Activated T-helper 1 cell treated with anti-CD3 and anti-CD28 coated beads, Interleukin-12 subunit alpha, Interleukin-12 subunit beta, Interleukin-2, Interleukin-4 antibody, amounts not matched to agents 30 ng/mL and 10 ng/mL and 1 ng/mL, durations not matched to agents 14 hours and 24 hours and 36 hours (primary cell): ENCODE results near the gene IRF8. TPM values are rescaled to one million over a fixed set of nuclear protein-coding genes. Genes with fewer than 3 reads are reported as not detected.
"Not testable (repeated sequence)": the region's sequence is repeated elsewhere in the genome, so short reads cannot be mapped to it uniquely, and the experiment has no call there.

ENCODE experiments used
- DNase-seq: peaks from one replicate; pipeline ENCODE4 v3.0.0; 2021; ENCODE audit warnings: low spot score
- H3K27ac Mint-ChIP-seq: one replicate; pipeline ENCODE4 v1.8.0; 2021; ENCODE audit warnings: mild to moderate bottlenecking, mixed read lengths
- H3K27me3 Mint-ChIP-seq: one replicate; pipeline ENCODE4 v1.8.0; 2022; ENCODE audit warnings: mild to moderate bottlenecking, moderate library complexity, mixed read lengths; ENCODE audit not compliant: insufficient read depth
- H3K36me3 Mint-ChIP-seq: one replicate; pipeline ENCODE4 v1.8.0; 2021; ENCODE audit warnings: low read depth, mixed read lengths
- H3K4me1 Mint-ChIP-seq: one replicate; pipeline ENCODE4 v1.8.0; 2021; ENCODE audit warnings: low read depth, mixed read lengths
- H3K4me3 Mint-ChIP-seq: one replicate; pipeline ENCODE4 v1.8.0; 2021; ENCODE audit warnings: mild to moderate bottlenecking, moderate library complexity, mixed read lengths
- H3K9me3 Mint-ChIP-seq: one replicate; pipeline ENCODE4 v1.8.0; 2021; ENCODE audit warnings: mixed read lengths
- intact Hi-C: fragments of 100-400 bp; cut with micrococcal nuclease; formaldehyde crosslinking; loops from one replicate; pipeline ENCODE4 v1.15.1; 2024
- total RNA-seq: library from RNA; stranded (reverse); gene quantifications from 2 replicates; pipeline ENCODE4 v1.2.3, GENCODE V29; 2022

The IRF8 gene
- total RNA-seq, 1 donor from 2014 or later = 158 TPM

- Mint-ChIP-seq H3K4me1 (peaks cover 65% of the 10 kb centered on the region), H3K9me3 (no peaks in the 10 kb centered on the region), H3K27ac (no peak overlapping the region), H3K36me3 (peaks cover 6% of the 10 kb centered on the region), H3K4me3 (no peak overlapping the region), H3K27me3 (peaks cover 3% of the 10 kb centered on the region)
- DNase-seq = no peak
- intact Hi-C loops = no loop called here
Measured at GRCh38 chr16:85941863-85942644, 43.1 kb downstream of the IRF8 start.

DNA sequence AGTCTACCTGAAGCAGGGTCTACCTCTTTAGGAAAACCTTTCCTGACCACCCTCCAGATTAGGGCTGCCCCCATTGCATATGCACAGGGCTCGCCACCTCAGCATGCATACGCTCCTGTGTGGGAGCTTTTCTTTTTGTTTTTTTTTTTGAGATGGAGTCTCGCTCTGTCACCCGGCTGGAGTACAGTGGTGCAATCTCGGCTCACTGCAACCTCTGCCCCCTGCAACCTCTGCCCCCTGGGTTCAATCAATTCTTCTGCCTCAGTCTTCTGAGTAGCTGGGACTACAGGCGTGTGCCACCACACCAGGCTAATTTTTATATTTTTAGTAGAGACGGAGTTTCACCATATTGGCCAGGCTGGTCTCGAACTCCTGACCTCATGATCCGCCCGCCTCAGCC, 43.7 kb downstream of the IRF8 start:
- DNase-seq, H3K27ac Mint-ChIP-seq, H3K9me3 Mint-ChIP-seq, H3K27me3 Mint-ChIP-seq, H3K4me3 Mint-ChIP-seq, H3K36me3 Mint-ChIP-seq, intact Hi-C loops: not testable (repeated sequence)
- H3K4me1 Mint-ChIP-seq = peaks cover 67% of the 10 kb centered on the region

DNA sequence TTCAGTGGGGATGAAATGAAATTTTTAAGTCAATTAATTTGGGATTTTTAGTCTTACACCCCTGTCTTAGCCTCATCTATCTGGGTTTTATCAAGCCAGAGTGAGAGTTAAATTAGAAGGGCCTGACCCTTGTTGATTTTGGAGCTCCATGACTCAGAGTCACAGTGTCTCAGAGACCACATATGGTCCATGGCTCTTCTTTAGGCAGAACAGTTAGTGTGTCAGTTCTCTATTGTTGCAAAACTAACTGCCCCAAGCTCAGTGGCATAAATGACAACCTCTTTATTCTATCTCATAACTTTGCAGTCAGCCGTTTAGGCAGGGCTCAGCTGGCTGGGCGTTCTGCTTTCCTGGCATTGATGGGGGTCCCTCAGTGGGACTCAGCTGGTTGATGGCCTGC, 44.7 kb downstream of the IRF8 start:
- intact Hi-C loops = loop anchor here (2.0 kb wide), 1 partner anchor 45 kb away; no protein-coding TSS in a partner anchor
- H3K9me3 Mint-ChIP-seq = no peaks in the 10 kb centered on the region
- H3K4me3 Mint-ChIP-seq = peak overlapping the region; percentile 19
- H3K36me3 Mint-ChIP-seq = peaks cover 4% of the 10 kb centered on the region
- peaks cover 66% of the 10 kb centered on the region for H3K4me1 Mint-ChIP-seq
- no peak for DNase-seq
- H3K27me3 Mint-ChIP-seq = peaks cover 6% of the 10 kb centered on the region
- peak overlapping the region; percentile 36 for H3K27ac Mint-ChIP-seq

- no peak for DNase-seq
- peaks cover 3% of the 10 kb centered on the region for H3K36me3 Mint-ChIP-seq
- H3K4me1 Mint-ChIP-seq = peaks cover 63% of the 10 kb centered on the region
- intact Hi-C loops = loop anchor here (2.0 kb wide), 1 partner anchor 44 kb away; no protein-coding TSS in a partner anchor
- H3K4me3 Mint-ChIP-seq = peak overlapping the region; percentile 50
- peaks cover 6% of the 10 kb centered on the region for H3K27me3 Mint-ChIP-seq
- no peaks in the 10 kb centered on the region for H3K9me3 Mint-ChIP-seq
- peak overlapping the region; percentile 86 for H3K27ac Mint-ChIP-seq
Measured at GRCh38 chr16:85944572-85945423, 45.8 kb downstream of the IRF8 start.

DNA sequence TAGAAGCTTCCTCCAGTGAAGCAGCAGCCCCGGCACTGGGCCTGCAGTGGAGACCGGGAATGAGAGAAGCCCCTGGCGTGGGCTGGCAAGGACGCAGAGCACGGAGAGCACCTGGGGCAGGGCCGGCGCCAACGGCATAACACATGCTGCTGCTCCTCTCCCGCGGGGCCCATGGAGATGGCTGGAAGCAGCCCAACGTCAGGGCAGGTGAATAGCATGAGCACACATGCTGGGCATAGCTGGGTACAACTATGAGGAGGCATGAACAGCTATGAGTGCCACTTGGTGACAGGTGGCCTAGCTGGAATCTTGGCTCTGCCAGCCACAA, 46.4 kb downstream of the IRF8 start:
- DNase-seq = no peak
- Mint-ChIP-seq H3K4me3 (no peak overlapping the region), H3K4me1 (peaks cover 66% of the 10 kb centered on the region), H3K27me3 (peaks cover 8% of the 10 kb centered on the region), H3K36me3 (peaks cover 3% of the 10 kb centered on the region), H3K9me3 (no peaks in the 10 kb centered on the region), H3K27ac (peak overlapping the region; percentile 86)
- intact Hi-C loops = loop anchor here (2.0 kb wide), 1 partner anchor 43 kb away; no protein-coding TSS in a partner anchor

- Mint-ChIP-seq H3K36me3 (peaks cover under 1% of the 10 kb centered on the region), H3K27me3 (peaks cover 12% of the 10 kb centered on the region), H3K27ac (peak overlapping the region; percentile 7), H3K9me3 (no peaks in the 10 kb centered on the region), H3K4me3 (peak overlapping the region; percentile 15), H3K4me1 (peaks cover 66% of the 10 kb centered on the region)
- intact Hi-C loops = loop anchor here (1.0 kb wide), 2 partner anchors 10 to 58 kb away; no protein-coding TSS in a partner anchor
- DNase-seq = no peak
Measured at GRCh38 chr16:85946541-85947124, 47.7 kb downstream of the IRF8 start.

GRCh38 chr16:85947230-85948137, 48.5 kb downstream of the IRF8 start:
- peaks cover 58% of the 10 kb centered on the region for H3K4me1 Mint-ChIP-seq
- no peaks in the 10 kb centered on the region for H3K9me3 Mint-ChIP-seq
- H3K36me3 Mint-ChIP-seq = no peaks in the 10 kb centered on the region
- intact Hi-C loops = loop anchor here (1.0 kb wide), 2 partner anchors 11 to 59 kb away; no protein-coding TSS in a partner anchor
- H3K4me3 Mint-ChIP-seq = peak overlapping the region; percentile 40
- peak; percentile 20 for DNase-seq
- peaks cover 12% of the 10 kb centered on the region for H3K27me3 Mint-ChIP-seq
- peak overlapping the region; percentile 59 for H3K27ac Mint-ChIP-seq

- no peak for DNase-seq
- Mint-ChIP-seq H3K4me1 (peaks cover 58% of the 10 kb centered on the region), H3K9me3 (no peaks in the 10 kb centered on the region), H3K36me3 (no peaks in the 10 kb centered on the region), H3K27me3 (peaks cover 12% of the 10 kb centered on the region), H3K27ac (peak overlapping the region; percentile 59), H3K4me3 (peak overlapping the region; percentile 40)
- intact Hi-C loops = no loop called here
Measured at GRCh38 chr16:85948138-85948509, 49.2 kb downstream of the IRF8 start.

- intact Hi-C loops = no loop called here
Measured at GRCh38 chr16:85948616-85949265, 49.8 kb downstream of the IRF8 start.

DNA sequence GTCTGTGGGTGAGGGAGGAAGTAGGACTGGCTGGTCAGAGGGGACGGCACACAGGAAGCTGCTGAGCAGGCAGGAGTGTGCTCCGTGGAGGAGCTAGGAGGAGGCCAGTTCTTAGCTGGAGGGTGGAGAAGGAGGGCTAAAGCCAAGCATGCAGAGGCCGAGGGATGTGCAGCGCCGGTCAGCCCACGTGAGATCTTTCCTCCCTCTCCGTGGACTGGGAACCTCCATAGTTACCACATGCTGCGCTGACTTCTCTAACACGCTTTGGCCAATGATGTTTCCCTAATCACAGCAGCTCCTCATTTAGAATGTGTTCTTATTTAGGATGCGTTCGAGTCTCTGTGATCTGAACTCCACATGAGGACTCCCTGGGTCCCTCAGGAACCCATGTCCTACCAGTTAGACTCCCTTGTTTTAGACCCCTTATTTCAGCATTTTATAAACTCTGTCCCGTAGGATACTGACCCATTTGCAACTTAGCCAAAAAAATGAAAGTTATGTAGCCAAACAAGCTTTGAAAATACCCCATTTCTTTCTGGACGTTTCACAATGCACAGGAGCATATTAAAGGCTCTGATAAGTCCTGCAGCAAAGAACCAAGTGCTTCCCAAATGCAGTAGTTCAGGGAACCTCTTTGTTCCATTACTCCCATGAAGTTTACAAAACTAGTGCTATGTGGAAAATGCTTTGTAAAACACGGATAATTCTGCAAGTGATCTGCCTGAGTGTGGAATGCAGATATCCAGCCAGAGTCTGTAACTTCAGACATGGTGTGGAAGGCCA, 51.4 kb downstream of the IRF8 start:
- Mint-ChIP-seq H3K27ac (no peak overlapping the region), H3K9me3 (no peaks in the 10 kb centered on the region), H3K4me1 (peaks cover 42% of the 10 kb centered on the region), H3K36me3 (no peaks in the 10 kb centered on the region), H3K4me3 (no peak overlapping the region), H3K27me3 (peaks cover 16% of the 10 kb centered on the region)
- no peak for DNase-seq
- intact Hi-C loops = no loop called here

More at GRCh38 chr16:85948616-85949265, 49.8 kb downstream of the IRF8 start:
- no peaks in the 10 kb centered on the region for H3K36me3 Mint-ChIP-seq
- DNase-seq = no peak
- no peak overlapping the region for H3K4me3 Mint-ChIP-seq
- no peaks in the 10 kb centered on the region for H3K9me3 Mint-ChIP-seq
- H3K27me3 Mint-ChIP-seq = peaks cover 12% of the 10 kb centered on the region
- no peak overlapping the region for H3K27ac Mint-ChIP-seq
- peaks cover 58% of the 10 kb centered on the region for H3K4me1 Mint-ChIP-seq

- no peaks in the 10 kb centered on the region for H3K36me3 Mint-ChIP-seq
- no peak overlapping the region for H3K4me3 Mint-ChIP-seq
- H3K27ac Mint-ChIP-seq = no peak overlapping the region
- no peak for DNase-seq
- intact Hi-C loops = loop anchor here (2.0 kb wide), 1 partner anchor 17 kb away; no protein-coding TSS in a partner anchor
- H3K27me3 Mint-ChIP-seq = peaks cover 13% of the 10 kb centered on the region
- H3K9me3 Mint-ChIP-seq = no peaks in the 10 kb centered on the region
- H3K4me1 Mint-ChIP-seq = peaks cover 35% of the 10 kb centered on the region
Measured at GRCh38 chr16:85952197-85952596, 53.2 kb downstream of the IRF8 start.
